Fibroblast of mammary gland (primary cell): ENCODE measurements around the gene ITGBL1.

Experiments used
- DNase-seq: peaks from one replicate; pipeline ENCODE4 v3.0.0-alpha.2; 2010; ENCODE audit warnings: low read depth
- H3K4me3 ChIP-seq: 2 replicates; pipeline ENCODE4 v1.5.1; 2011; ENCODE audit warnings: low read depth, mild to moderate bottlenecking, low read length, moderate library complexity; ENCODE audit not compliant: control insufficient read depth
- TF ChIP-seq, protein P1 (sequence below): conservative IDR thresholded peaks from 2 replicates; pipeline ENCODE4 v1.5.1; 2011; ENCODE audit warnings: low read depth, low read length, inconsistent platforms; ENCODE audit not compliant: control insufficient read depth, insufficient read depth

ITGBL1 gene

DNA sequence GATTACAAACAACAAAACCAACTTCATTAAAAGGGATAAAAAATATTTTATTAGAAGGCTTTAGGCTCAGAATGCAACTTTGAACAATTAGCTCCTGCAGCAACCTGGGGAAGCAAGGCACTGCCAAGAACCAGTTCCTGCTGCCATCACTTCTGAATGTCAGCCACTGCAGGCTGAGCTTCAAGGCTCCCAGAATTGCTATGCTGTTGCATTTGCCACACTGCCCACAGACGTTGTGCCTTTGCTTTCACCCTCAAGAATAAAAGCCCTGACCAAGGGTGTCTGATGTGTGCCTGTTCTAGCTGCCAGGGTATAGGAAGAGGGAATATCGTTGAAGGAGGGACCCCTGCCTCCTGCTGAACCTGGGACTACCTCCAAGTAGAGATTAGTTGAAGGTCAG is 238.4 kb downstream of the ITGBL1 start:
- no peak overlapping the region for H3K4me3 ChIP-seq
- TF ChIP-seq, protein P1, sequence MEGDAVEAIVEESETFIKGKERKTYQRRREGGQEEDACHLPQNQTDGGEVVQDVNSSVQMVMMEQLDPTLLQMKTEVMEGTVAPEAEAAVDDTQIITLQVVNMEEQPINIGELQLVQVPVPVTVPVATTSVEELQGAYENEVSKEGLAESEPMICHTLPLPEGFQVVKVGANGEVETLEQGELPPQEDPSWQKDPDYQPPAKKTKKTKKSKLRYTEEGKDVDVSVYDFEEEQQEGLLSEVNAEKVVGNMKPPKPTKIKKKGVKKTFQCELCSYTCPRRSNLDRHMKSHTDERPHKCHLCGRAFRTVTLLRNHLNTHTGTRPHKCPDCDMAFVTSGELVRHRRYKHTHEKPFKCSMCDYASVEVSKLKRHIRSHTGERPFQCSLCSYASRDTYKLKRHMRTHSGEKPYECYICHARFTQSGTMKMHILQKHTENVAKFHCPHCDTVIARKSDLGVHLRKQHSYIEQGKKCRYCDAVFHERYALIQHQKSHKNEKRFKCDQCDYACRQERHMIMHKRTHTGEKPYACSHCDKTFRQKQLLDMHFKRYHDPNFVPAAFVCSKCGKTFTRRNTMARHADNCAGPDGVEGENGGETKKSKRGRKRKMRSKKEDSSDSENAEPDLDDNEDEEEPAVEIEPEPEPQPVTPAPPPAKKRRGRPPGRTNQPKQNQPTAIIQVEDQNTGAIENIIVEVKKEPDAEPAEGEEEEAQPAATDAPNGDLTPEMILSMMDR: no peak
- DNase-seq: no peak

DNA sequence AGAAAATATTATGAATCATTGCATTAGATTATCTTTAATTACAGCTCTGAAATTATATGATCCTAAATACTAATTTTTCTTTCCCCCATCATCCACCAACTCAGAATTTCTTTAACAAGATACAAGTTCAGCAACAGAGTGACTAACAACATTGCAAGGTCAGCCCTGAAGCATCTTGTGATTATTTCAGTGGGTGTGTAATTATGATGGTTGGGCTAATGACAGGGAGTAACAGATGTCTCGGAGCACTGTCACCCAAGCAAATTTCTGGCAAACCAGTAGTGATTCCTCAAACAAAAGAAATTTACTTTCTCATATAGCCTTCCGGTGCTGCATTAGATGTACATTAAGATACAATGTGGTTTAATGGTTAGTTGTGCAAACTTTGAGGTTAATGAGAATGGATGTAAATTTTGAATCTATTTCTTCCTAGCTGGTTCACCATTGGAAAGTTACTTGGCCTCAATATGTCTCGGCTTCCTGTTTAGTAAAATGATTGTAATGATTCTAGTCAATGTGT is 238.9 kb downstream of the ITGBL1 start:
- no peak overlapping the region for H3K4me3 ChIP-seq
- peak; percentile 46 for DNase-seq
- TF ChIP-seq, protein P1: no peak

DNA sequence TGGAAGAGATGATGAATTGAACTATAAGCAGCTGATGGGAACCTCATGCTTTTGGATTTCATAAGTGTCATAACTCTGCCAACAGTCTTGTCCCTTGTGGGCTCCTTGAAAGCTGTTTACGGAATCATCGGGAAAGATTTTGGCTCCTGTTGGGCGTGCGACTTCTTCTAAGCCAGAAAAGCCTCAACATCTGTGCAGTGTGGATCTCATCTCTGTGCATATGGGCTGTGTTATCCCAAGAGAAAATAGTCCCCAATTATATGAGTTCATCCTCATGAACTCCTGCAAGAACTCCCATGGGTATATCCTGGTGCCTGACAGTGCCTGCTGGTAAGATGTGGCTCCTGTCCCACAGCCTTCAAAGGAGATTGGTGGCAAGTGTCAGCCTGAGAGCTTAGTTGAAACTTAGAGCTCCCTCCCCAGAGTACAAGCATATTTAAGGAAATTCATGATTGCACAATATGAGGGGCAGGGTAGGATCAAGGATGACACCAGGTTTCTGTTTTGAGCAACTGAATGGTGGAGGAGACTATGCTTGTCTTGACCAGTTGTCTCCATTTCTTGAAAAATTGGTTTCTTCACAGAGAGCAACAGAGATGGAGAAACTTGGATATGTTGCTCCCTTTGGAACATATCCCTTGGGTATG is 243.5 kb downstream of the ITGBL1 start:
- peak; percentile 66 for DNase-seq
- no peak overlapping the region for H3K4me3 ChIP-seq
- TF ChIP-seq, protein P1: no peak

DNA sequence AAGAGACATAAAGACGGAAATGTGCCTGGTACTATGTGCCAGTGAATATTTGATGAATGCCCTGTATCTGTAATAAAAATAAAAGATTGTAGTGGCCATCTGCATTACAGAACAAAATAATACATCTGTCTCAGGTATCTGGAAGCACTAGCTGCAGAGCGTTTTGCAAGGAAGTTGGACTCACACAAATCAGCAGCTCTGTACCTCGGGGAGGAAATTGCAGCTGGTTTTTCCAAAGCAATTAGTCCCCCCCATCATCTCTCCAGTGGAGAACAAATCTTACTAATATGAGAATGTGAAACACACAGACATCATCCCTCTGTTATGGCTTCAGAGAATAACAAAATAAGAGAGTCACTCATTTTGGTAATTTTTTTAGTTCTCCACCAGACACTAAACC is 245.3 kb downstream of the ITGBL1 start:
- TF ChIP-seq, protein P1: no peak
- no peak for DNase-seq
- H3K4me3 ChIP-seq: no peak overlapping the region

DNA sequence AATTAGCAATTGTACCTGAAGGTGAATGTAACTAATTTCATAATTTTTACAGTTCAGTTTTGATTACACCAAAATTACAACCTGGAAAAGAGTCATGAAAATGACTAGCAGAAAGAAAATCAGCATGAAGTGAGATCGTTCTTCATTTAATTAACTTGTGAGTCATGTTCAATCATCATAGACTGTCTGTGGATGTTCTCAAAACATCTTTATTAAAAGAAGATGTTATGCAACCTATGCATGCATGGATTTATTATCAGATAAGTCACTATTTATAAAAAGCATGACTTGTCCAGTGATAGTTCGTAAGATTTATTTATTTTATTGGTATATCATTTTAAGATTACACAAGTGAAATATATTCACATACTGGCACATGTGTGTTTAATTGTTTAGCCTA is 245.9 kb downstream of the ITGBL1 start:
- TF ChIP-seq, protein P1: no peak
- no peak overlapping the region for H3K4me3 ChIP-seq
- peak; percentile 81 for DNase-seq

DNA sequence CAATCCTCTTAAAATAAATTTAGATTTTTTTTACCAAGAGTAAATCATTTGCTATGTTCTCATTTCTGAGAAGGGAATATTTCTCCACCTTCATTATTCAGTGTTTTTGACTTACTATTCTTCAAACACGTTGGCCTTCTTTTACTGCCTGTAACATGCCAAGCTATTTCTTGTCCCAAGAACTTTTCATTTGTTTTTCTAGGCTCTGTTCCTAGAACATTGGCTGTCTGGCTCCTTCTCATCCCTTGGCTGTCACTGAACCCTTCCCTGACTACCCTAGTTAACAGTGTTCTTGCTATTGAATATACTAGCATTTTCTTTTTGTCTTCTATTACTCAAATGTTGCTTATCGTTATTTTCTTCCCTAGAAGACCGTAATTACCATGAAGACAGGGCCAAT is 248.1 kb downstream of the ITGBL1 start:
- TF ChIP-seq, protein P1: no peak
- DNase-seq: peak; percentile 84
- H3K4me3 ChIP-seq: no peak overlapping the region
